Neural crest cell (in vitro differentiated cells): ENCODE measurements around the gene ADGRL2. TPM values are rescaled to one million over a fixed set of nuclear protein-coding genes. Genes with fewer than 3 reads are reported as not detected.
"Not testable (repeated sequence)": the region's sequence is repeated elsewhere in the genome, so short reads cannot be mapped to it uniquely, and the experiment has no call there.

ENCODE experiments used
- DNase-seq: peaks from one replicate; pipeline ENCODE4 v3.0.0; 2021; ENCODE audit warnings: low read depth, mixed read lengths, low spot score
- H3K27ac Mint-ChIP-seq: one replicate; pipeline ENCODE4 v1.8.0; 2021; ENCODE audit warnings: mild to moderate bottlenecking, mixed read lengths; ENCODE audit not compliant: unreplicated experiment
- H3K27me3 Mint-ChIP-seq: 2 replicates; pipeline ENCODE4 v1.8.0; 2021; ENCODE audit warnings: low read depth, mild to moderate bottlenecking, mixed read lengths
- H3K36me3 Mint-ChIP-seq: 2 replicates; pipeline ENCODE4 v1.8.0; 2021; ENCODE audit warnings: low read depth, mild to moderate bottlenecking, mixed read lengths
- H3K4me1 Mint-ChIP-seq: 2 replicates; pipeline ENCODE4 v1.8.0; 2021; ENCODE audit warnings: mixed read lengths
- H3K4me3 Mint-ChIP-seq: one replicate; pipeline ENCODE4 v1.8.0; 2021; ENCODE audit warnings: mild to moderate bottlenecking, mixed read lengths
- H3K9me3 Mint-ChIP-seq: 2 replicates; pipeline ENCODE4 v1.8.0; 2021; ENCODE audit warnings: mixed read lengths
- total RNA-seq: library from RNA; stranded (reverse); gene quantifications from 2 replicates; pipeline ENCODE4 v1.2.1, GENCODE V29; 2021
- TF ChIP-seq, protein P1 (sequence below): fragments of 200-600 bp; sonication (generic); conservative IDR thresholded peaks from 2 replicates; pipeline ENCODE4 v1.5.0; 2021; ENCODE audit warnings: antibody characterized with exemption, mild to moderate bottlenecking

ADGRL2 gene
- total RNA-seq, 1 donor from 2014 or later: 170 TPM

- Mint-ChIP-seq H3K4me1 (peaks cover 36% of the 10 kb centered on the region), H3K4me3 (no peak overlapping the region), H3K36me3 (peaks cover 22% of the 10 kb centered on the region), H3K9me3 (peaks cover 8% of the 10 kb centered on the region), H3K27ac (no peak overlapping the region), H3K27me3 (no peaks in the 10 kb centered on the region)
- TF ChIP-seq, protein P1, sequence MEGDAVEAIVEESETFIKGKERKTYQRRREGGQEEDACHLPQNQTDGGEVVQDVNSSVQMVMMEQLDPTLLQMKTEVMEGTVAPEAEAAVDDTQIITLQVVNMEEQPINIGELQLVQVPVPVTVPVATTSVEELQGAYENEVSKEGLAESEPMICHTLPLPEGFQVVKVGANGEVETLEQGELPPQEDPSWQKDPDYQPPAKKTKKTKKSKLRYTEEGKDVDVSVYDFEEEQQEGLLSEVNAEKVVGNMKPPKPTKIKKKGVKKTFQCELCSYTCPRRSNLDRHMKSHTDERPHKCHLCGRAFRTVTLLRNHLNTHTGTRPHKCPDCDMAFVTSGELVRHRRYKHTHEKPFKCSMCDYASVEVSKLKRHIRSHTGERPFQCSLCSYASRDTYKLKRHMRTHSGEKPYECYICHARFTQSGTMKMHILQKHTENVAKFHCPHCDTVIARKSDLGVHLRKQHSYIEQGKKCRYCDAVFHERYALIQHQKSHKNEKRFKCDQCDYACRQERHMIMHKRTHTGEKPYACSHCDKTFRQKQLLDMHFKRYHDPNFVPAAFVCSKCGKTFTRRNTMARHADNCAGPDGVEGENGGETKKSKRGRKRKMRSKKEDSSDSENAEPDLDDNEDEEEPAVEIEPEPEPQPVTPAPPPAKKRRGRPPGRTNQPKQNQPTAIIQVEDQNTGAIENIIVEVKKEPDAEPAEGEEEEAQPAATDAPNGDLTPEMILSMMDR: no peak
- DNase-seq: no peak
Observed at GRCh38 chr1:81867235-81867634, 66.5 kb downstream of the ADGRL2 start.

- no peaks in the 10 kb centered on the region for H3K27me3 Mint-ChIP-seq
- no peak overlapping the region for H3K4me3 Mint-ChIP-seq
- DNase-seq: no peak
- H3K36me3 Mint-ChIP-seq: peaks cover 22% of the 10 kb centered on the region
- TF ChIP-seq, protein P1: no peak
- H3K4me1 Mint-ChIP-seq: peaks cover 49% of the 10 kb centered on the region
- no peak overlapping the region for H3K27ac Mint-ChIP-seq
- peaks cover 8% of the 10 kb centered on the region for H3K9me3 Mint-ChIP-seq
Observed at GRCh38 chr1:81869307-81869706, 68.6 kb downstream of the ADGRL2 start.

DNA sequence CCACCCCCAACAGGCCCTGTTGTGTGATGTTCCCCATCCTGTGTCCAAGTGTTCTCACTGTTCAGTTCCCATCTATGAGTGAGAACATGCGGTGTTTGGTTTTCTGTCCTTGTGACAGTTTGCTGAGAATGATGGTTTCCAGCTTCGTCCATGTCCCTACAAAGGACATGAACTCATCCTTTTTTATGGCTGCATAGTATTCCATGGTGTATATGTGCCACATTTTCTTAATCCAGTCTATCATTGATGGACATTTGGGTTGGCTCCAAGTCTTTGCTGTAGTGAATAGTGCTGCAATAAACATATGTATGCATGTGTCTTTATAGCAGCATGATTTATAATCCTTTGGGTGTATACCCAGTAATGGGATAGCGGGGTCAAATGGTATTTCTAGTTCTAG is 70.4 kb downstream of the ADGRL2 start:
- not testable (repeated sequence) for DNase-seq, H3K9me3 Mint-ChIP-seq, H3K27me3 Mint-ChIP-seq, H3K27ac Mint-ChIP-seq, H3K4me3 Mint-ChIP-seq
- Mint-ChIP-seq H3K4me1 (peaks cover 52% of the 10 kb centered on the region), H3K36me3 (peaks cover 22% of the 10 kb centered on the region)

DNA sequence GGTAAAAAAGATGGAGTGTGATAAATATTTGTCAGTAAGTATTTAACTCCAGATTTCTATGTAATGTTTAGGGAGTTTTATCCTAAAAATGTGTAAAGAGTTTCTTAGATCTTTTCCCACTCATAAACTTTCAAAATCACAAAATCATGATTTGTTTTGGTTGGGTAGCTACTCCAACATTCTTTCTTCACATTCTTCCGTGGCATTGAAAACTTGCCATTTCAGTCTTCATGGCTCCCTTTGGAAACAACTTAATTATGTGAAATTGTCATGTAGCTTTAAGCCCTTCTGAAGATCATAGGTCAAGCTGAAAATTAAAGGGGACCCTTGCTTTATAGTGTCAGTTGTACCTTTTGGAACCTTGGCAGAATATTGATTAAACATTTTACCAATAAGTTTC is 73.2 kb downstream of the ADGRL2 start:
- Mint-ChIP-seq H3K4me1 (peaks cover 62% of the 10 kb centered on the region), H3K27ac (no peak overlapping the region), H3K36me3 (peaks cover 15% of the 10 kb centered on the region), H3K9me3 (peaks cover 8% of the 10 kb centered on the region), H3K27me3 (no peaks in the 10 kb centered on the region), H3K4me3 (no peak overlapping the region)
- no peak for DNase-seq
- TF ChIP-seq, protein P1: no peak

GRCh38 chr1:81874461-81874860 is 73.7 kb downstream of the ADGRL2 start:
- DNase-seq: no peak
- Mint-ChIP-seq H3K27me3 (no peaks in the 10 kb centered on the region), H3K4me1 (peaks cover 66% of the 10 kb centered on the region), H3K4me3 (no peak overlapping the region), H3K36me3 (peaks cover 15% of the 10 kb centered on the region), H3K9me3 (peaks cover 8% of the 10 kb centered on the region), H3K27ac (no peak overlapping the region)
- TF ChIP-seq, protein P1: no peak

DNA sequence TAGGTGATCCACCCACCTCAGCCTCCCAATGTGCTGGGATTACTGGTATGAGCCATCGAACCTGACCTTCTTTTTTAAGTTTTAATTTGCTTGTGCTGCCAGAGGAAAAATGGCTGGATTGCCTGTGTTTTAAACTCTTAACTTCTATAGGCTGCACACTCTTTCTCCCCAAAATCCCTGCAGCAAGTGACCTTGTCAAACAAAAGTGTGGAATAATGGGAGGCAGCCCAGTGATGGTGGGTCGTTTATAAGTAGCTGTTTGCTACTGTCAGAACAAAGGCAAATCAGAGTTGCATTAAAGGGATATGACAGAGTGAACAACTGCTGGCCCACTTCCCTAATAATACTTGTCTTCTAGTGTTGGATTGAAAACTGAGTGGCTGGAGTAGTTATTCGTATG is 74.2 kb downstream of the ADGRL2 start:
- peaks cover 8% of the 10 kb centered on the region for H3K9me3 Mint-ChIP-seq
- DNase-seq: no peak
- no peaks in the 10 kb centered on the region for H3K27me3 Mint-ChIP-seq
- TF ChIP-seq, protein P1: no peak
- H3K36me3 Mint-ChIP-seq: peaks cover 15% of the 10 kb centered on the region
- H3K27ac Mint-ChIP-seq: no peak overlapping the region
- H3K4me3 Mint-ChIP-seq: no peak overlapping the region
- H3K4me1 Mint-ChIP-seq: peaks cover 66% of the 10 kb centered on the region
